ENCODE measurements around the gene PTPRN2. TPM values are rescaled to one million over a fixed set of nuclear protein-coding genes. Genes with fewer than 3 reads are reported as not detected.
A peak's percentile ranks its signal among the peaks of the same experiment; 100 is the strongest.

PTPRN2 gene
- total and polyA plus RNA-seq, 2 of the 13 experiments (the other 11 are each of a cell fraction or from before 2014, with no cell fraction given): 2.5 to 24.2 TPM

- TF ChIP-seq DMAP1 (CRISPR knock-in tag; IDR thresholded peaks at IDR 0.05): no peak
Observed at GRCh38 chr7:158471716-158472115, 115.9 kb downstream of the PTPRN2 start (continued).

GRCh38 chr7:158470336-158470735, 117.3 kb downstream of the PTPRN2 start:
- Histone ChIP-seq H2AFZ (ENCODE audit: low read length) (no peak overlapping the region), H3K9ac (ENCODE audit: insufficient read depth, low read depth, low read length) (no peak overlapping the region), H3K9me3 (ENCODE audit: low read length) (no peaks in the 10 kb centered on the region), H3K4me3 (replicated peaks in 1 of 3; ENCODE audit: insufficient read depth in 1 of 3, low read depth in 2 of 3, low read length in 3 of 3) (no peak overlapping the region), H4K20me1 (ENCODE audit: insufficient read depth, low read length) (peaks cover 34% of the 10 kb centered on the region), H3K4me1 (ENCODE audit: insufficient read depth, low read length) (no peaks in the 10 kb centered on the region), H3K27me3 (ENCODE audit: control insufficient read depth in 1 of 2, insufficient read depth in 2 of 2, low read length in 2 of 2) (no peaks in the 10 kb centered on the region), H3K4me2 (ENCODE audit: low read depth, low read length) (no peak overlapping the region), H3K79me2 (ENCODE audit: insufficient read depth, low read length) (no peaks in the 10 kb centered on the region), H3K36me3 (replicated peaks in 1 of 2; ENCODE audit: control insufficient read depth in 1 of 2, insufficient read depth in 2 of 2, low read length in 2 of 2) (no peaks in the 10 kb centered on the region; a peak in 1 of 5 replicates), H3K27ac (ENCODE audit: extremely low read length, insufficient read depth, low read length) (no peak overlapping the region)
- DNase-seq (ENCODE audit: low spot score): no peak
- FAIRE-seq: no peak
- 94% methylated on average over 16 of the region's 16 CpGs for WGBS (ENCODE audit: low lambda C conversion rate)
- BruUV-seq (replicated peaks): no TSS peak
- TF ChIP-seq MZF1 (CRISPR knock-in tag; IDR thresholded peaks at IDR 0.05; ENCODE audit: borderline replicate concordance): no peak
- TF ChIP-seq ZNF615 (CRISPR knock-in tag; IDR thresholded peaks at IDR 0.05; ENCODE audit: borderline replicate concordance): no peak
- intact Hi-C loops (cut with micrococcal nuclease; ENCODE audit: unreplicated experiment): no loop called here
- ChIA-PET CTCF (ENCODE audit: low intra/inter-chr PET ratio, low total read pairs) (no interaction called here), POLR2A (no interaction called here)
- in situ Hi-C loops (cut with HindIII; ENCODE audit: extremely low pct_ligation_motif_present, low pct_unique_long_range_greater_than_20kb): no loop called here
- no peak for ATAC-seq

GRCh38 chr7:158469396-158470051, 118.1 kb downstream of the PTPRN2 start:
- H3K4me1 ChIP-seq (ENCODE audit: insufficient read depth, low read length): no peaks in the 10 kb centered on the region
- ATAC-seq (no peak), FAIRE-seq (no peak), DNase-seq (ENCODE audit: low spot score) (no peak)
- POLR2A ChIA-PET: no interaction called here
- no peak overlapping the region for H3K4me2 ChIP-seq (ENCODE audit: low read depth, low read length)
- H3K9ac ChIP-seq (ENCODE audit: insufficient read depth, low read depth, low read length): no peak overlapping the region
- no peak overlapping the region for H3K4me3 ChIP-seq (replicated peaks in 1 of 3; ENCODE audit: insufficient read depth in 1 of 3, low read depth in 2 of 3, low read length in 3 of 3)
- CTCF ChIA-PET (ENCODE audit: low intra/inter-chr PET ratio, low total read pairs): no interaction called here
- no peaks in the 10 kb centered on the region for H3K27me3 ChIP-seq (ENCODE audit: control insufficient read depth in 1 of 2, insufficient read depth in 2 of 2, low read length in 2 of 2)
- H3K9me3 ChIP-seq (ENCODE audit: low read length): no peaks in the 10 kb centered on the region
- TF ChIP-seq ZNF138 (CRISPR knock-in tag; IDR thresholded peaks at IDR 0.05; ENCODE audit: low read depth) (no peak), ATF7 (IDR thresholded peaks at IDR 0.05) (peak; percentile 53; the same call in 1 of the 2 replicates), ATF7 (CRISPR knock-in tag; IDR thresholded peaks at IDR 0.05) (no peak), CEBPB (IDR thresholded peaks at IDR 0.05; ENCODE audit: borderline replicate concordance, low read depth, low read length) (peak; percentile 57)
- H3K36me3 ChIP-seq (replicated peaks in 1 of 2; ENCODE audit: control insufficient read depth in 1 of 2, insufficient read depth in 2 of 2, low read length in 2 of 2): no peaks in the 10 kb centered on the region; a peak in 1 of 5 replicates
- 94% methylated on average over 8 of the region's 8 CpGs for WGBS (ENCODE audit: low lambda C conversion rate)
- H3K79me2 ChIP-seq (ENCODE audit: insufficient read depth, low read length): no peaks in the 10 kb centered on the region
- intact Hi-C loops (cut with micrococcal nuclease; ENCODE audit: unreplicated experiment) (no loop called here), in situ Hi-C loops (cut with HindIII; ENCODE audit: extremely low pct_ligation_motif_present, low pct_unique_long_range_greater_than_20kb) (no loop called here)
- no peak overlapping the region for H2AFZ ChIP-seq (ENCODE audit: low read length)
- H4K20me1 ChIP-seq (ENCODE audit: insufficient read depth, low read length): peaks cover 33% of the 10 kb centered on the region
- no peak overlapping the region for H3K27ac ChIP-seq (ENCODE audit: extremely low read length, insufficient read depth, low read length)
- BruUV-seq (replicated peaks): no TSS peak
